ENCODE results near the gene PLXNA3.

GRCh38 chrX:154462396-154462795 is 4.3 kb downstream of the PLXNA3 start:
- TF ChIP-seq CTCF (IDR thresholded peaks at IDR 0.05; ENCODE audit: insufficient read depth, low read length, poor library complexity, severe bottlenecking) (no peak), EZH2phosphoT487 (conservative IDR thresholded peaks at IDR 0.05; ENCODE audit: low read length) (no peak)
